Gastroesophageal sphincter (tissue), 4 donors: ENCODE data around the gene WWC2. TPM values are rescaled to one million over a fixed set of nuclear protein-coding genes. Genes with fewer than 3 reads are reported as not detected.

Experiments used
- ATAC-seq: fragments of 150-250 bp; one replicate; pipeline ENCODE4 v1.9.1; 2016; ENCODE audit warnings: mild to moderate bottlenecking, moderate library complexity
- H3K27ac ChIP-seq, 4 donors: fragments of 200-600 bp; sonication (generic) in 3 of 4; 1 replicate in 3 of 4; 2 replicates in 1 of 4; pipeline ENCODE4 v1.5.1; 2016 to 2019
- H3K27me3 ChIP-seq: fragments of 200-600 bp; sonication (generic); one replicate; pipeline ENCODE4 v1.5.1; 2019
- H3K36me3 ChIP-seq, 2 donors: fragments of 200-600 bp; sonication (generic); one replicate each; pipeline ENCODE4 v1.5.1; 2019; ENCODE audit warnings: control low read depth in 1 of 2
- H3K4me1 ChIP-seq, 3 donors: fragments of 200-600 bp; sonication (generic); 1 replicate in 2 of 3; 2 replicates in 1 of 3; pipeline ENCODE4 v1.5.1; 2016 to 2019; ENCODE audit warnings: control low read depth in 2 of 3
- H3K4me3 ChIP-seq, 2 donors: fragments of 200-600 bp; sonication (generic); one replicate each; pipeline ENCODE4 v1.5.1; 2019; ENCODE audit warnings: mild to moderate bottlenecking in 1 of 2, moderate library complexity in 1 of 2
- H3K9me3 ChIP-seq, 3 donors: fragments of 200-600 bp; sonication (generic); one replicate each; pipeline ENCODE4 v1.5.1; 2017 to 2019; ENCODE audit warnings: control low read depth in 2 of 3
- CTCF ChIP-seq, 4 experiments: fragments of 200-600 bp in 2 of 4; fragments of 450-650 bp in 2 of 4; sonication (generic) in 1 of 4; IDR thresholded peaks; one replicate each; pipeline ENCODE4 v1.5.1; 2017 to 2019; ENCODE audit warnings: antibody characterized with exemption in 4 of 4, mild to moderate bottlenecking in 2 of 4, moderate library complexity in 2 of 4
- EP300 ChIP-seq: sonication (generic); formaldehyde crosslinking; IDR thresholded peaks from one replicate; pipeline ENCODE4 v1.6.1; 2017; ENCODE audit warnings: antibody characterized with exemption, mild to moderate bottlenecking
- POLR2A ChIP-seq, 2 donors: fragments of 450-650 bp; IDR thresholded peaks; one replicate each; pipeline ENCODE4 v1.6.1; 2017; ENCODE audit warnings: antibody characterized with exemption in 2 of 2, mild to moderate bottlenecking in 2 of 2, moderate library complexity in 1 of 2
- POLR2AphosphoS5 ChIP-seq: sonication (generic); formaldehyde crosslinking; IDR thresholded peaks from one replicate; pipeline ENCODE4 v1.6.1; 2017; ENCODE audit warnings: antibody characterized with exemption
- WGBS, 2 donors: methylation state at CpG; one replicate each; pipeline ENCODE4 v1.1.5; 2018; ENCODE audit warnings: low coverage in 1 of 2; 5-methylcytosine and 5-hydroxymethylcytosine counted together
- total RNA-seq, 4 donors: library from RNA; depleted of rRNA; stranded (reverse); fragments of >200 nt; gene quantifications; one replicate each; pipeline ENCODE4 v1.1.0, GENCODE V29; 2016

The WWC2 gene
- total RNA-seq, 4 donors from 2014 or later, result 23.0 to 42.0 (median 37.2) TPM

- WGBS, 2 donors, result 94% methylated on average over 4 of the region's 4 CpGs
- Histone ChIP-seq H3K4me1 (no peaks in the 10 kb centered on the region), H3K4me3 (no peak overlapping the region), H3K27me3 (no peaks in the 10 kb centered on the region), H3K27ac (no peak overlapping the region), H3K36me3 (no peaks in the 10 kb centered on the region), H3K9me3 (no peaks in the 10 kb centered on the region)
- ATAC-seq, result no peak
- TF ChIP-seq CTCF (IDR thresholded peaks at IDR 0.05), result no peak
- no peak for TF ChIP-seq POLR2A (IDR thresholded peaks at IDR 0.05)
- TF ChIP-seq EP300, result no peak
- TF ChIP-seq POLR2AphosphoS5, result no peak
These were observed 263.0 kb downstream of the WWC2 start for GRCh38 chr4:183362036-183362435.

DNA sequence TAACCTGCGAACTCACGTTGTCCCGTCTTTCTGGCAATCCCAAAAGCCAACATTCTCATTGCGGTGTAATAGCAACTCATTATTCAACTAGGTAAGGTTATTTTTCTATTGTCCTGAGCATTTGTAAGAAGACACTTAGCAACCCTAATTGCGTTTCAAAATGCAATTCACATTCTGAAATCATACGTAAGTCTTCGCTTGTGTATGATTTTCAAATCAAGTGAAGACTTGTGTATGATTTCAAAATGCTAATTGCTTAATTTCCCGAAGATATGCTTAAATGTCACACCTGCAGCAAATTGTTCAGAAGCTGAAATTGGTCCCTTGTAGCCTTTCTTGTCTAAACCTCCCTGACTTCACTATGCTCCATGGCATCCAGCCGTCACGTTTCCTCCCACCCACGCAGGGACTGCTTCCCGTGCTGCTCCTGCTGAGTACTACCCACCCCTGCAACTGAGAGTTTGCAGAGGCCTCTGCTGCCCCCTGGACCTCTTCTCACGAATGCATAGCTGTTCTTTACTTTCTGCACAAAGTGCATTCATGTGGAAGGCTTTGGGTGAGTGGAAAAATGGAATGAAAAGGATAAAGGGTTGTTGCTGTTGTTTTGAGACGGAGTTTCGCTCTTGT, 264.0 kb downstream of the WWC2 start:
- Histone ChIP-seq H3K9me3 (no peaks in the 10 kb centered on the region), H3K36me3 (no peaks in the 10 kb centered on the region), H3K4me1 (no peaks in the 10 kb centered on the region), H3K4me3 (no peak overlapping the region), H3K27me3 (no peaks in the 10 kb centered on the region), H3K27ac (no peak overlapping the region)
- 53 to 56% methylated on average over 13 to 14 of the region's 15 CpGs for WGBS, 2 donors
- TF ChIP-seq POLR2AphosphoS5 (no peak), POLR2A (IDR thresholded peaks at IDR 0.05) (no peak), EP300 (no peak), CTCF (IDR thresholded peaks at IDR 0.05) (no peak)
- no peak for ATAC-seq

GRCh38 chr4:183364025-183364424, 265.0 kb downstream of the WWC2 start:
- TF ChIP-seq POLR2AphosphoS5, result no peak
- TF ChIP-seq CTCF (IDR thresholded peaks at IDR 0.05), result no peak
- no peak for TF ChIP-seq POLR2A (IDR thresholded peaks at IDR 0.05)
- no peak for TF ChIP-seq EP300

DNA sequence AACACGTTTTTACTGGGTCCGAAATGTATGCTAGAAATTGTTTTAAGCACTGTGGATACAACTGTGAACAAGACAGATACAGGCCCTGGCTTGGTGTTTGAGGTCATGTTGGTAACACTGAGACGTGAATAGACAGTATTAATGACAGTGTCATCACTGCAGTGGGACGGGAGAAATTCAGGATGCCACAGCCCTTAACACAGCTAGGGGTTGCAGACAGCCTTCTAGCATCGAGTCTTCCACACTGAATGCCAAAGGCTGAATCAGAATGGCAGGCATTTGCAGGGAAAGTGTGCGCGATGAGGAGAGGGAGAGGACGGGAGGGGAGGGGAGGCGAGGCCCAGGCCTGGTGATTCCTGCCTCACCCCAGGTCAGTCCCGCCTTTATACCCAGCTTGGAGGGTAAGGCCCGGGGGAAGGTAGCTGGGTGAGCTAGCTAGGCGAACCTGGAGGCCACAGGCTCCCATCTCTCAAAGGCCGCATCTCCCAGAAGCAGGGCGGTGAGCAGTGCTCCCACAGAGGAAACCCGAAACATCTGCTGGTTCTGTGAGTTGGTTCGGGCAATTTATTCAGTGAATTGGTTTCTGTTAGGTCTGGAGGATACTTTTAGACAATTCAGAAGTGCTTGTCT, 267.3 kb downstream of the WWC2 start:
- ATAC-seq, result no peak
- no peak overlapping the region for H3K4me3 ChIP-seq
- WGBS, 2 donors, result 40 to 72% methylated on average over 2 to 11 of the region's 16 CpGs
- no peaks in the 10 kb centered on the region for H3K4me1 ChIP-seq
- no peaks in the 10 kb centered on the region for H3K27me3 ChIP-seq
- H3K36me3 ChIP-seq, result no peaks in the 10 kb centered on the region
- H3K9me3 ChIP-seq, result no peaks in the 10 kb centered on the region
- no peak overlapping the region for H3K27ac ChIP-seq
- no peak for TF ChIP-seq POLR2AphosphoS5
- TF ChIP-seq EP300, result no peak
- TF ChIP-seq CTCF (IDR thresholded peaks at IDR 0.05), result no peak
- no peak for TF ChIP-seq POLR2A (IDR thresholded peaks at IDR 0.05)

More at GRCh38 chr4:183364025-183364424, 265.0 kb downstream of the WWC2 start:
- Histone ChIP-seq H3K4me1 (no peaks in the 10 kb centered on the region), H3K36me3 (no peaks in the 10 kb centered on the region), H3K27ac (no peak overlapping the region), H3K27me3 (no peaks in the 10 kb centered on the region), H3K9me3 (no peaks in the 10 kb centered on the region), H3K4me3 (no peak overlapping the region)
- ATAC-seq, result no peak
- 70 to 100% methylated on average over 1 to 4 of the region's 10 CpGs for WGBS, 2 donors

DNA sequence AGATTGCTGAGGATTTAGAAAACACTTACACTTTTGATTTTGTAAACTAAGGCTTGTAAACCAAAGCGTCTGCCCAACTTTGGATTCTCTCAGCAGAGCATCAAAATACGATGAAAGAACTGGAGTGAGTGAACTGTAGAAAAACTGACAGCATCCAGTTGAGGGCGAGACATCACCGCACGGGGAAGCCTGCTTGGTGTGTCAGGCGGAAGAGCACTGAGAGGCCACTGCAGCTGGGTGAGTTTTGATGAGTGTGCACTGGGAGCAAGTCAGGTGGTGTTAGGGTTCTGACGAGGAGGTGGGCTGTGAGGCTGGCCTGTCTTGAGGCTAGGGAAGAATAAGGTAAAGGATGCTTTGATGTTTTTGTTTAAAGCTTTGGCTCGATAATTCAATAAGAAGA, 270.0 kb downstream of the WWC2 start:
- no peak overlapping the region for H3K27ac ChIP-seq
- ATAC-seq, result no peak
- H3K9me3 ChIP-seq, result peaks cover 0 to 7% (median 0%) of the 10 kb centered on the region in 3 donors
- no peak for TF ChIP-seq POLR2AphosphoS5
- no peak overlapping the region for H3K4me3 ChIP-seq
- H3K36me3 ChIP-seq, result no peaks in the 10 kb centered on the region
- no peaks in the 10 kb centered on the region for H3K27me3 ChIP-seq
- WGBS, 2 donors, result 76 to 90% methylated on average over 7 to 8 of the region's 8 CpGs
- H3K4me1 ChIP-seq, result no peaks in the 10 kb centered on the region

Other genes starting within 250 kb of the WWC2 start
- 10 to 100 TPM; 35.8 to 69.4 (median 60.1) TPM for gene DCTD, start 181.9 kb upstream of the WWC2 start, total RNA-seq
- gene CLDN22, start 221.0 kb downstream of the WWC2 start, total RNA-seq, result 1 to 10 TPM in 1 of 4 donors, not detected in 3; 1.4 TPM
- gene CLDN24, start 223.2 kb downstream of the WWC2 start, total RNA-seq, result not detected